Sciatic nerve (tissue), 2 donors: ENCODE data around the gene ATXN2. TPM values are rescaled to one million over a fixed set of nuclear protein-coding genes. Genes with fewer than 3 reads are reported as not detected.
A peak's percentile ranks its signal among the peaks of the same experiment; 100 is the strongest.
"Not testable (repeated sequence)": the region's sequence is repeated elsewhere in the genome, so short reads cannot be mapped to it uniquely, and the experiment has no call there.

Experiments used
- ATAC-seq: fragments of 200-7000 bp; cut with Tn5 transposase; one replicate; pipeline ENCODE4 v1.9.1; 2020; ENCODE audit warnings: mild to moderate bottlenecking, moderate library complexity
- DNase-seq: peaks from one replicate; pipeline ENCODE4 v3.0.0-alpha.2; 2020; ENCODE audit warnings: low spot score
- intact Hi-C: fragments of 100-400 bp; cut with DNase I; formaldehyde crosslinking; loops from one replicate; pipeline ENCODE4 v1.14.2; 2022
- total RNA-seq: library from RNA; stranded (reverse); fragmentation: NEBNext Ultra II Directional; extraction: Animal tissue kit (Norgen Biotek cat#: 25700); gene quantifications from one replicate; pipeline ENCODE4 v1.2.1, GENCODE V29; 2021
- donor health status: DM: no; HTN: no; CAD: no.
- donor health status: DM: no; HTN: no; CAD: no.

Gene ATXN2
- 105 TPM for total RNA-seq

DNA sequence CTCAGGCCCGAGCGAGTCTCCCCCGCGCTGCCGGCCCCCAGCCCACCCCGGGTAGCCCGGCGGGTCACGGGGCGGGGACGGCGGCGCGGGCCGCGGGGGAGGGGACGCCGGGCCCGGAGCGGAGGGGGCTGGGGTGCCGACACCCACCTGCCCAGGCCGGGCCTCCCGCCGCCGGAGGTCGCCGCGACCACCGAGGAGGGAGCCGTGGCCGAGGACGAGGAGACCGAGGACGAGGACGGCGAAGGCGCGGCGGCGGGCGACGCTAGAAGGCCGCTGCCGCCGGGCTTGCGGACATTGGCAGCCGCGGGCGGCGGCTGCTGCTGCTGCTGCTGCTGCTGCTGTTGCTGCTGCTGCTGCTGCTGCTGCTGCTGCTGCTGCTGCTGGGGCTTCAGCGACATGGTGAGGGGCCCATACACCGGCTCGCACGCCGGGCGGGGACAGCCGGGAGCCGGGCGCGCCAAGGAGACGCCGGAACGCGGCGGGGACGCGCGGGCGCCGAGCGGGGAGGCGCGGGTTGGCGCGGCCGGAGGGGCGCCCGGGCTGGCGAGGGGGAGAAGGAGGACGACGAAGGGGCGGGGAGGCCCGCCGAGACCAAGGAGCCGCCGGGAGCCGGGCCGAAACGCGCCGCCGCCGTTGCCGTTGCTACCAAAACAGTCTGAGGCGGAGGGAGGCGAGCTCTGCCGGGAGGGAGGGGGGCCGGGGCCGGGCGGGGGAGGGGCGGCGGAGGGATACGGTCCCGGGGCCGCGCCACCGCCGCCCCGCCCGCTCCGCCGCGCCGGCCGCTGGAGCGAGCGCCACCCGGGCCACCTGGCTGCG lies at the start of gene ATXN2:
Gene ATXN2, minus strand, starts transcription at position 679 of the 816 bp plus-strand sequence. Its CDS starts 281 bp downstream, at position 398.
- DNase-seq (peak; percentile 81), ATAC-seq (peak; percentile 5)
- intact Hi-C loops: no loop called here

GRCh38 chr12:111645433-111645832 lies 46.3 kb upstream of the ATXN2 start:
- DNase-seq (no peak), ATAC-seq (no peak)
- intact Hi-C loops: no loop called here

DNA sequence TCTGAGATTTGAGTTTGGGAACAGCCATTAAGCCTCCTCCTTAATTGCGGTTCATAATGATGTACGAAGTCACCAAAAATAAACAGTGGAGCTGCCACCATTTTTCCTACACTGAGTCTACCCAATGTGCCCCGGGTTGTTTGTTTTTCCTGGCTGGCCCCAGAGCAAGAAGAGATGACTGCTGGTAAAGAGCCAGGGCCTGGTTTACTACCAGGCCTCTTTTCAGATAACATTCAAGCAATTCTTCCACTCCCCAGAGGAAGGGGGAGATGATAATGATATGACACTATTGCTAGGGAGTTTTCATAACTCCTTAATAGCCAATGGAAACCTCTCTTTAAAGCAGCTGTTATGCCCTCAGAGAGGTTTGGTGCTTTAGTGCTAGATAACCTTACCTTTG lies 44.3 kb upstream of the ATXN2 start:
- ATAC-seq (peak; percentile 73), DNase-seq (no peak)
- intact Hi-C loops: no loop called here

- DNase-seq (no peak), ATAC-seq (no peak)
- intact Hi-C loops: no loop called here
These were observed 43.7 kb upstream of the ATXN2 start for GRCh38 chr12:111642681-111643426.

- intact Hi-C loops: no loop called here
- DNase-seq: no peak
- no peak for ATAC-seq
These were observed 41.4 kb upstream of the ATXN2 start for GRCh38 chr12:111640506-111640905.

DNA sequence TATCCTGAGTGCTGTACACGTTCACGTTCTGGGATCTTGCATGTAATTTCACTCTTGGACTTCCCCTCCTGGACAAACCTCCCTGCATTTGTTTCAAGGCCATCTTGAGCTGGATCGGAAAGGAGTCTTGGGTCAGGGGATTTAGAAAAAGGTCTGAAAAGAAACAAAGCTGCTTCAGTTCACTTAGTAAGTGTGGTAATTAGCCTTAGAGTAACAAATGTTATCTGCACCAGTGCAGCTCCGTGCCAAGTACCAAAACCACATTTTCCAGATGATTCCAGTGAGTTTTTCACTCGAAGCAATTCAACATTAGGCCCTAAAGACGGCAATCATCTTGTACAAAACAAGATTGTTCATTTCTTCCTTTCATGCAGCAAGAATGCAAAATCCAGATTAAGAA lies 39.4 kb upstream of the ATXN2 start:
- no peak for DNase-seq
- no peak for ATAC-seq
- intact Hi-C loops: no loop called here

- peak; percentile 92 for ATAC-seq
- intact Hi-C loops: no loop called here
- peak; percentile 84 for DNase-seq
These were observed 37.3 kb upstream of the ATXN2 start for GRCh38 chr12:111636209-111636945.

GRCh38 chr12:111635524-111635923 lies 36.4 kb upstream of the ATXN2 start:
- no peak for DNase-seq
- peak; percentile 46 for ATAC-seq

GRCh38 chr12:111628505-111629260 lies 29.6 kb upstream of the ATXN2 start:
- ATAC-seq: no peak
- intact Hi-C loops: no loop called here
- DNase-seq: no peak

More at GRCh38 chr12:111635524-111635923, 36.4 kb upstream of the ATXN2 start:
- intact Hi-C loops: no loop called here

- intact Hi-C loops: no loop called here
- ATAC-seq (no peak), DNase-seq (no peak)
These were observed 27.1 kb upstream of the ATXN2 start for GRCh38 chr12:111626230-111626629.

GRCh38 chr12:111624540-111624939 lies 25.4 kb upstream of the ATXN2 start:
- DNase-seq (no peak), ATAC-seq (no peak)
- intact Hi-C loops: no loop called here

- DNase-seq, intact Hi-C loops, ATAC-seq: not testable (repeated sequence)
These were observed 18.7 kb upstream of the ATXN2 start for GRCh38 chr12:111617841-111618240.

DNA sequence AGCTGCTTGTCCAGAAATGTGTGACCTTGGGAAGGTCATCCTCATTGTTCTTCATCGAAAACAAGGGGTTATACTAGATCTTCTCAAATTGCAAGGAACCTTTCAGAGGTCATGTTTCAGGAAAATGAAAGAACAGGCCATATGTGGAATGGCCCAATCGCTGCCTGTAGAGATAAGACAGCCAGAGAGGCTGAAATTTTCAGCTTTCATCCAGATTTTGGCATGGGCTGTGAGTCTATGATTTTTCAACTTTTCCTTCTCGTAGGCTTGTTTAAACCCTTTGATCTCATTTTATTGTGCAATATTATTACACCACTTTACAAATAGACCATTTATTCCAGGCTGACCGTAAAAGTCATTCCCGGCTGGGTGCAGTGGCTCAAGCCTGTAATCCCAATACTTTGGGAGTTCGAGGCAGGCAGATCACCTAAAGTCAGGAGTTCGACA lies 17.1 kb upstream of the ATXN2 start:
- DNase-seq (no peak), ATAC-seq (peak; percentile 95)
- intact Hi-C loops: no loop called here

- ATAC-seq: no peak
- intact Hi-C loops: no loop called here
- no peak for DNase-seq
These were observed 8.1 kb upstream of the ATXN2 start for GRCh38 chr12:111607239-111607638.

GRCh38 chr12:111606767-111607230 lies 7.7 kb upstream of the ATXN2 start:
- intact Hi-C loops: no loop called here
- no peak for ATAC-seq
- no peak for DNase-seq

DNA sequence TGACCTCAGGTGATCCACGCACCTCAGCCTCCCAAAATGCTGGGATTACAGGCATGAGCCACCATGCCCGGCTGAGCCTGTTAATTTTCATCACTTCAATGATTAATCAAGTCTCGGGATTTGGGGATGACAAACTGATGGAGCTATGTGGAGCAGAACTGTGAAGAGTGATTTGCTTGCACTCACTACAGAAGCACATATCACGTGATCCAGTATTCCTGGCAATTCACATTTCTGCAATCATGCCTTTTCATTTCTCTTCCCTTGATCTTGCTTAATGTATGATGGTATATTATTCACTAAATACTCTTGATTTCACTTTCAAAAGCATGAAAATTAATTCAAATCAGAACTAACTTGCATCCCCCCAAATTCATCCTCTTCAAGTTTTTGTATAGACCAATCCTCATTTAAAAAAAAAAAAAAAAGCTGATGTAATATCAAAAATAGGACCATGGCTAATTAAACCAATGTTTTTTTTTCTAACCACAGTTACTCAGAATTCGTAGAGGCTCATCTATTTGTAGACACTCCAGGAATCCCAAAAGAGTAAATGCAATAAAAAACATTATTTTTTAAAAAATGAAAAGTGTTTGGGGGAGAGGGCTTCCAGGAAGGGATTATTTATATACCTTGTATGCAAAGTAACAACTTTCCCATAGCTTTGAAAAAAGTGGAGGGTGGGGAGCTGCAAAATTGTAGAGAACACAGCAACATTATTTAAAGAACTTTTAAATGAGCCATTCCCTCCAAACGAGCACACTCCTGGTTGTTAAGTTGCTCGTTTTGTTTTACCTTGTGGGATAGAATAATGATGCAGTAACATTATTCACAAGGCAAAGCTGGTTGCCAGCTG lies 7.0 kb upstream of the ATXN2 start:
- intact Hi-C loops: no loop called here
- ATAC-seq: no peak
- DNase-seq: no peak

GRCh38 chr12:111602857-111603256 lies 3.7 kb upstream of the ATXN2 start:
- DNase-seq, intact Hi-C loops, ATAC-seq: not testable (repeated sequence)

- intact Hi-C loops: no loop called here
- DNase-seq: no peak
- ATAC-seq: no peak
These were observed 3.2 kb upstream of the ATXN2 start for GRCh38 chr12:111602348-111602747.
